ENCODE results near the gene SSTR4. TPM values are rescaled to one million over a fixed set of nuclear protein-coding genes. Genes with fewer than 3 reads are reported as not detected.
"Not testable (repeated sequence)": the region's sequence is repeated elsewhere in the genome, so short reads cannot be mapped to it uniquely, and the experiment has no call there.

Gene SSTR4, protein sequence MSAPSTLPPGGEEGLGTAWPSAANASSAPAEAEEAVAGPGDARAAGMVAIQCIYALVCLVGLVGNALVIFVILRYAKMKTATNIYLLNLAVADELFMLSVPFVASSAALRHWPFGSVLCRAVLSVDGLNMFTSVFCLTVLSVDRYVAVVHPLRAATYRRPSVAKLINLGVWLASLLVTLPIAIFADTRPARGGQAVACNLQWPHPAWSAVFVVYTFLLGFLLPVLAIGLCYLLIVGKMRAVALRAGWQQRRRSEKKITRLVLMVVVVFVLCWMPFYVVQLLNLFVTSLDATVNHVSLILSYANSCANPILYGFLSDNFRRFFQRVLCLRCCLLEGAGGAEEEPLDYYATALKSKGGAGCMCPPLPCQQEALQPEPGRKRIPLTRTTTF
- not detected for polyA plus RNA-seq (ENCODE audit: insufficient read length)

DNA sequence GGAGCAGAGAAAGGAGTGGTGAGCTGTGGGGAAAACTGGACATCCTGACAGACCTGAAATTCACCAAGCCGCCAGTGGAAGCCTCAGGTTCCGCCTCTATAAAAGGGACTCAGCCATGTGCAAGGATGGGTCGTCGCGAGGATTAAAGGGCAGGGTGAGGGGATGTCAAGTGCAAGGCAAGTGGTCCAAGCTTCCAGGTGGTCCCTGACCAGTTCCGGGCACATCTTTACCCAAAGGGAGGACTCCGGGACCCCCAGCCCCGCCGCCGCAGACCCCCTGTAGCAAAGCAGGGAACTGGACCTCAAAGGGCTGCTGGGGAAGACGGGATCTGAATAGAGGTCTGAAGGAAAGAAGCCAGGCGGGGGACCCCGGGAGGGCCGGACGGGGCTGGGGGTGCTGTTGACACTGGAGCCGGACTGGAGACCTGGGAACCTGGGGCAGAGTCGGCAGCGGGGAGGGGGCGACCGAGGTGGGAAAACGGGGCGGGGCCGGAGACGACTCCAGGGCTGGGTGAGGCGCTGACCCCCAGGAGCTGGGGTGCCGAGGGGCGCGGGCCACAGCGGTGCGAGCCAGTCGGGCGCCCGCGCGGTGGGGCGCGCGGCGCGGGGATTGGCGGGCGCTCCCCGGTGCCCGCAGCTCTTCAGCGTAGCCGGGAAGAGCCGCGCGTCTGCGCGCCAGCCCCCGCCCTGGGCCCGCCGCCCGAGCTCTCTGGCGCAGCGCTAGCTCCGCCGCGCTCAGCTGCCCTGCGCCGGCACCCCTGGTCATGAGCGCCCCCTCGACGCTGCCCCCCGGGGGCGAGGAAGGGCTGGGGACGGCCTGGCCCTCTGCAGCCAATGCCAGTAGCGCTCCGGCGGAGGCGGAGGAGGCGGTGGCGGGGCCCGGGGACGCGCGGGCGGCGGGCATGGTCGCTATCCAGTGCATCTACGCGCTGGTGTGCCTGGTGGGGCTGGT, at the start of gene SSTR4:
Gene SSTR4 (plus strand): TSS at position 592 of the 951 bp plus-strand sequence. CDS start 172 bp downstream, at position 764.
- DNase-seq, result no peak

DNA sequence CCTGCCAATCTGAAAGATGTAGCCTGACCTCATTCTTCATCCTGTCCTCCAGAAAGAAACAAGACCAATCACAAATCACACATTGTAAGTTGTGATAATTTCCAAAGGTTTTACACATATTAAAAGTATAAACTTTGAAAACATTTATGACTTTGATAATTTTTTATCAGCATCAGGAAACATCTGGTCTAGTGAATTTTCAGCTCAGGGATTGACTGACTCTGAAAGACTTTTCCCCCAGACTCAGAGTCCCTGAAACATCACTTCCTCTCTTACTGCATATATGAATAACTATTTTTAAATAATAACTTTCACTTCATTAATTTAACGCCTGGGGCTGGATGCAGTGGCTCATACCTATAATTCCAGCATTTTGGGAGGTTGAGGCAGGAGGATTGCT, 48.5 kb upstream of the SSTR4 start:
- no peak for DNase-seq

DNA sequence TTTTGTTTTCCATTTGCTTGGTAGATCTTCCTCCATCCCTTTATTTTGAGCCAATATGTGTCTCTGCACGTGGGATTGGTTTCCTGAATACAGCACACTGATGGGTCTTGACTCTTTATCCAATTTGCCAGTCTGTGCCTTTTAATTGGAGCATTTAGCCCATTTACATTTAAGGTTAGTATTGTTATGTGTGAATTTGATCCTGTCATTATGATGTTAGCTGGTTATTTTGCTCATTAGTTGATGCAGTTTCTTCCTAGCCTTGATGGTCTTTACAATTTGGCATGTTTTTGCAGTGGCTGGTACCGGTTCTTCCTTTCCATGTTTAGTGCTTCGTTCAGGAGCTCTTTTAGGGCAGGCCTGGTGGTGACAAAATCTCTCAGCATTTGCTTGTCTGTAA, 43.7 kb upstream of the SSTR4 start:
- not testable (repeated sequence) for DNase-seq

DNA sequence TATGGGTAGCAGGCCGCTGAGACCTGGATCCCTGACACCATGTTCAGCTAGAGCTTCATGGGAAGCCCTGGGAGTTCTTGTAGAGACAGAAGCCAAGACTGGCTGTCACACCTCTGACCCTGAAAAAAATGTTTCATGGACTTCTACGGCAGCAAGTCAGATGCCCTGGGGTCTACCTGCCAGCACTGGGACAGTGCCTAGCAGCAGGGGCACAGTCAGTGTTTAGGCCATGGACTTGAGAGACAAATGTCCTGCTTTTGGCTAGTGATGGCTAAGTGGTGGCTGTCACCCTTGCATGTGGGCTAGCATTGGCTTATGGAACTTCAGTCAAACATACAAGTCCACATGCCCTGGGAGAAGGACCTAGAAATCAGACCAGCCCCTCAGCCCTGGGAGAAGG, 41.3 kb upstream of the SSTR4 start:
- DNase-seq, result no peak

DNA sequence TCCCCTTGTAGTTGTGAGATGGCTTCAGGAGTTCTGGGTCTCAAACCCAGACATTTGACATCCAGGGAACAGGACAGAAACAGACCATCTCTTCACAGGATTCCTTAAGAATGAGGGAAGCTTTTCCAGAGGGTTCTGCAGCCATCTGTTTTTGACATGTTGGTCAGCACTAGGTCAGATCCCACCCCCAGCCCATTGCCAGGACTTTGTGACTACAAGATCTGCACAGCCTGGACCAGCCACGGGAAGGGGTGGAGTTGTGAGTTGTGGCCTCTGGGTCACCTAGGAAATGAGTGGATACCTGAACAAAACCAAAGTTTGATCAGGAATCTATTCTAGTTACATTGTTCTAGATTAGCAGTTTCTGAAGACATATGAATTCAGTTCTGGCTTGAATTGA, 39.2 kb upstream of the SSTR4 start:
- no peak for DNase-seq

DNA sequence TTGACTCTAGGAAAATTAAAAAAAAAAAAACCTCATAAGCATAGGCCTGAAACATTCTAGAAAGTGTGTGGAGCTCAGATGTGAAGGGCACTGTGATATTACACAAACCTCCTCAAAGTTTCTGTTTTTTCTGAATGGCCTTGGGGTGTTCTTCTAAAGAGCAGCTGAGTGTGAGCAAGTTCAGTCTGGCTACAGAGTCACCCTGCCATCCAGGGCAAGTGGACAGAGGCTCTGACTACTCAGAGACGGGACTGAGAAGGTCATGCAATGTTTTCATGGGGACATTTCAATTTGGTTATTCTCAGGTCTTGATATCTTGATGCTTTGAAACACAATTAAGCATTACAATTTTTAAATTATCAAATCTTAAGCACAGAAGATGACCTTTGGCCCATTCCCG, 36.6 kb upstream of the SSTR4 start:
- no peak for DNase-seq

DNA sequence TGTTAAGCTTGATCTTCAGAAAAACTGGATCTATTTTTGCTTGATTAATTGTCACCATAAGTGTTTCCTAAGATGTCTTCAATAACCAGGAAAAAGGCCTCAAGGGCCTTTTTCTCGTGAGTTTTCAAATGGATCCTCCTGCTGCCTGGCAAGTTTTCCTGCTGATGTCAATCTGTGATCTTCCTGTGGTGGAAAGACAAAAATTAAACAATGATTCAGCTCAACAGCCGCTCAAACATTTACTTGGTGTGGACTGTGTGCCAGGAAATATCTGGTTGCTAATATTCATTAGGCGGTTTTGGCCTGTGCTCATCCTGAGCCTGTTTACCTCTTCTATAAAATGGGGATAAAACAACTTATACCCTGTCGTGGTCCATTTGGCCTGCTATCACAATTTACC, 35.4 kb upstream of the SSTR4 start:
- DNase-seq, result no peak

DNA sequence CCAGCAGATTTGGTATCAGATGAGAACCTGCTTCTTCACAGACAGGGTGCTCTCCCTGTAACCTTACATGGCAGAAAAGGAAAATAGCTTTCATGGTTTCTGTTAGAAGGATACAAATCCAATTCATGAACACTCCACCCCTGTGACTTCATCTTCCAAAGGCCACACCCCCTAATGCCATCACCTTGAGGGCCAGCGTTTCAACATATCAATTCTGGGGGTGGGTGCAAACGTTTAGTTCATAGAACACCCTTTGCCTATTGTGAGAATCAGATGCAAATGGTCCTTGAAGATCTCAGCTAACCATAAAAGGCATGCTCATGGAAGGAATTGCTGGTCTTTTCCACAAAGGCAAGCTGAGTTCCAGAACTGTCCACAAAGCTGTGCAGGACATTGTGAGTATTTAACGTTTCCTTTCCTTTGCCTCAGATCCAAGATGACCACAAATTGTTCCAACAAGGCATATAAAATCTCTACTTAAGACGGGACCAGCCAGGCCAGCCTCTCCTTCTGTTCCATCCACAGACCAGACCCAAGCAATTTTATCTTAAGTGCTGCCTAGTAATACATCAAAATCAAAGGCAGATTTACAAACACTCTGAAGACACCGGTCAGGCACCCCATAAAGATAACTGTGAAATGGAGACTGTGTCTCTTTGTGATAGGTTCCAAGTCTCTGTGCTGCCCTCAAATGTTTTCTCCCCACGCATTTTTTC, 34.7 kb upstream of the SSTR4 start:
- no peak for DNase-seq

DNA sequence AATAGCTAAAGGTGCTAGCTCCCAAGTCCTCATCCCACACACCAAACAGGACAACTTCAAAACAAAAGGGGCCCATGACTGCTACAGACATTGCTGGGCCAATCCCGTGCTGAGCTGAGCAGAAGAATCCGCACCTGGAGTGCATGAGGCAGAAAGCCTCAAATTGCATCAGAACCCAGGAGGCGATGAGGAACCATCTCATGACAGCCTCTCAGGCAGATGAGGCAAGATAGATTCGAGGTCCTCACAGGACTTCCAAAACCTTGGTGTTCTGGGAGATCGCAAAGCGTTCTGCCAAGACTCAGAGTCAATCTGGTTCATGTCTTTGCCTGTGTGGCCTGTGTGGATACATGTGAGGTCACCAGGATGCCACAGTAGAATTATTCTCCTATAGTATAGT, 32.8 kb upstream of the SSTR4 start:
- DNase-seq, result no peak

DNA sequence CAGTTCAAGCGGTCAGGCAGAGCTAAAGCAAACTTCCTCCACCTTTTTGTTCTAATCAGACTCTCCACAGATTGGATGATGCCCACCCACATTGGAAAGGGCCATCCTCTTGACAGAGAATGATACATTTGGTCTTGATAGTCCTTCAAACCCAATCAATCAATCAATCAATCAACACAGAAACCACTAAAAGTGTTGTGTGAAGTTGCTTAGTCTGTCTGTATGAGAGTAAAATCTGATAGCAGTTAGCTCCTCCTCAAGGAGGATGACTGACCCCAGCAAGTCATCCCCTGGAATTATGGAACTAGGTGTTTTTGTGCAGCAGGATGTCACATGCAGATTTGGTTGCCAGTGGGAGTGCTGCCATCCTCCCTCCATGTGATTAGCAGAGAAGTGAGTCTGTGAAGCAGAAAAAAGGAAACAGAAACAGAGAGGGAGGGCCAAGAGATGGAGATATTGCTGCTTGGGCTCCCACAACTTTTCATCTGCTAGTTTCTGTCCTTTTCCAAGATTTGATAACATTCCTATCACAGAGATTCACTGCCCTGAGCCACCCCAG, 32.0 kb upstream of the SSTR4 start:
- DNase-seq, result no peak

DNA sequence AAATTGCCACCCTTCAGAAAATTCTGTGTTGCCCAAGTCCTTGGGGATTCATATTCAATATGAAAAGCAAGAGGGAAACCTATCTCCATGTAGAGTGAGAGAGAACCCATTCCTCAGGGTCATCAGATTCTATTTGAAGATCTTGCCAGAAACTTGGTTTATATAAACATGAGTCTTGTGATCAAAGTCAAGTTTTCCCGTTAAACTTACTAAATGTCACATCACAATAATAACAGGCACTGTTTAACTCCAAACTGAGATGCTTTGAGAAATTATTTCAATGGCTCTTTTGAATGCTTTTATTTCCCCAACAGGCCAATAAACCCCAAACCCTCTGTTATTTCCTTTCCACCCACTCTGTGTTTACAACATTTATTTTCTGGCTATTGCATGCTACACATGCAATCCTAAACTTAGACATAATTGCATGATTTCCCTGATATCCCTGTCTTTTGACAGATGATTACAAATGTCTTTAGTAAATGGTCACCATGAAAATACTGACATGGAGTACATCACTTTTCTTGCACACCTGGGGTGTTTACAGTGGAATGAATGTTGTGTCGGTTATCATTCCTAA, 31.1 kb upstream of the SSTR4 start:
- DNase-seq, result no peak

DNA sequence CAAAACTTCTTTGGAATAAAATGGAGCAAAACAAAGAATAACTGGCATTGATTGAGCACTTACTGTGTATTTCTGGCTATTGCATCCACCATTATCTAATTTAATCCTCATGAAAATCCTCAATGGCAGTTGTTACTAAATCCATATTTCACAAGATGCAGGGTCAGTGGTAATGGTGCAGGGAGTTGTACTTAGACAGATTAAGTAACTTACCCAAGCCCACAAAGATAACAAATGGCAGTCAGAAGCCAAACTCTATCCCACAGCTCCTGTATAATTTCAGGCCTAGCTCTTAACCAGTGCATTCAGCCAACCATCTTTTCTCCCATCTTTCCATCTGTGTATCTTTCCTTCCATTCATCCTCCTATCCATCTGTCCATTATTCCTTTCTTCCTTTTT, 29.3 kb upstream of the SSTR4 start:
- DNase-seq, result no peak

DNA sequence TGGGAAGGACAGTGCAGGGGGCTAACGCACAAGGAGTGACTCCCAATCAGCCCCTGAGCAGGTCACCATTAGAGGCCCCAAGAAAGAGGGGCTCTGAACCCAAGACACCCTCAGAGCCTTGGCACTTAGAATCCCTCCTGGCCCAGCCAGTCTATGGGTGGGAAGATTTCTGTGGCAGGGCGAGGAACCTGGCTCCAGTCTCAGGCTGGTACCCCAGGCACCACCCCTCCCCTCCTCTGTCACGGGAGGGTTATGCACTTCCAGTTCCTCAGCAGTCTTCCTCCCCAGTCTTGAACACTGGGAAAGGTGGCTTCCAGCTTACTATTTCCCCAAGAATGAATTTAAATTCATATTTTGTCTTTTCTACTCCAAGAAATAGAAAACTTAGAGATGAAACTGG, 27.6 kb upstream of the SSTR4 start:
- no peak for DNase-seq

DNA sequence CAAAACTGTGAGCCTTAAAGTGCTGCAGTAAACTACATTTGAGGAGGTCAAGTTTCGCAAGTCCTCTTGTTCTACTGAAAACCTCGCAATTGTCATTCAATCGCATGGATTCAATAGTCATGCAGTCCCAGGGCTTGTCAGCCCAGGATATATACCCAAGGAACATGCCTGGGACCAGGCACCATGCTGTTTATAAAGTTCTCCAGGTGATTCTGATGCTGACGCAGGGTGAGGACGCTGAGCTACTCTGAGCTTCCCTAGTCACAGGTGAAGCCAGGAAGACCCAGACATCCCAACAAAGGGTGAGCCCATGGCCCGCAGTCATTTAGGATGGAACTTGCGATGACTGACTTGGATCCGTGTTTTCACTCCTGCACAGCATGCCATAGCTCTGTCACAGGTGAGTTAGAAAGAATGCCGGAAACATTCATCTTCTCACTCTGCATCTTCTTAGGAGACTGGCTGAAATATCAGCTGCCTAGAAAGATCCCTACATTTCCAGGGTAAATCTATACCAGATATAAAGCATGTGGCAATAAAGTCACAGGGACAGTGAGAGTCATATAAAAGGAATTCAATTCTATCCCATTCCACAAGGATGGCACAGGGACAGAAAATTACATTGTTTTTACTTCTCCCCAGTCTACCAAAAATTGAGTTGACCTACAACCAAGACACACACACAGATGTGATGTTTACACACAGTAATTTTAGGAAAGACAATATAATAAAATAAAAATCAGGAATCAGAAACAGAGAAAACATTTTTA, 27.0 kb upstream of the SSTR4 start:
- DNase-seq, result no peak

DNA sequence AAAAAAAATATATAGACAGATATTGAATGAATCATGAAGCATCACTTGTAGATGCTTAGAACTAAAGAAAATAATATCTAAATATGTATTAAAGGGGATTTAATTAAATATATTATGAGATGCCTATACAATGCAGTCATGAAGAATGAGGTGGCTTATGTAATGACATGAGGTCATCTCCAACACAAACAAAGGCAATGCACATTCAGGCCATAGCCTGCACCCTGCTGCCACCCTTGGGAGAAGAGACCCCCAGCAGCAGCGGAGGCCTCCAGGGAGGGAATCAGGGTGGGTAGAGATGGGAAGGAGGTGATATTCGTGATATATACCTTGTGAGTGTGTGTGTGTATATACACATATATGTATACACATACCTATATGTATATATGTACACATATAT, 26.4 kb upstream of the SSTR4 start:
- DNase-seq, result no peak

DNA sequence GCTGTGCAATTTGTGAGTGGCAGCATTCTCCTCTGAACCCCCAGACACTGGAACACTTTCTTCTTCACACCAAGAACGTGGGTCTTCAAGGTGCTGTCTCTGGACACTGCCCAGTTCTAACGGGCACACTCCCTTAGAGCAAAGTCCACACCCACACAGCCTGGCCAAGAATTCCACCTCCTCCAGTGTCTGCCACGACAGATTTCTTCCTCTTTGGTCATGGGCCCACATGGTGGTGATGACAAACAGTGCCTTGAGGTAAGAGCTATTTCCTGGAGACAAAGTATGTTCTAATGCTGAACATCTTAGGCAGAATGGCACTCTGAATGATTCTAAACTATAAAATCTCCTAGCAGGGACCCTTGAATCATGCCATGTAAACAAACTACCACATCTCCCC, 25.5 kb upstream of the SSTR4 start:
- no peak for DNase-seq

DNA sequence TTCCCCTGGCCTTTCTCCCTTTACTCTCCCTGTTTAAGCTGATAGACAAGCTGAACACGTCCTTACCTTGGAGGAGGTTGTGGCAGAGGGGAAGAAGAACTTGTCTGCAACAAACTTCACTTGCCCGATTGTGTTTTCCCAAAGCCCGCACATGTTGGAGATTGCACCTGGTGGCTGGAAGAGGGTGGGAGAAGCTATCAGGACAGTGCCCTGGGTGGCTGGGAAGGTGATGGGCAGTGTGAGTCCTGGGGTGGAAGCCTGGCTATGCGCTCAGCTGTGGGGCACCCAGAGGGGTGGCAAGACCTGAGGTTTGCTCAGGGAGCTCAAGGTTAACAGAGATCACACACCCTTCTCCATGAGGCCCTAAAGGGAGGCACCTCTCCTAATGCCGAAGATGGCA, 25.0 kb upstream of the SSTR4 start:
- DNase-seq, result no peak

DNA sequence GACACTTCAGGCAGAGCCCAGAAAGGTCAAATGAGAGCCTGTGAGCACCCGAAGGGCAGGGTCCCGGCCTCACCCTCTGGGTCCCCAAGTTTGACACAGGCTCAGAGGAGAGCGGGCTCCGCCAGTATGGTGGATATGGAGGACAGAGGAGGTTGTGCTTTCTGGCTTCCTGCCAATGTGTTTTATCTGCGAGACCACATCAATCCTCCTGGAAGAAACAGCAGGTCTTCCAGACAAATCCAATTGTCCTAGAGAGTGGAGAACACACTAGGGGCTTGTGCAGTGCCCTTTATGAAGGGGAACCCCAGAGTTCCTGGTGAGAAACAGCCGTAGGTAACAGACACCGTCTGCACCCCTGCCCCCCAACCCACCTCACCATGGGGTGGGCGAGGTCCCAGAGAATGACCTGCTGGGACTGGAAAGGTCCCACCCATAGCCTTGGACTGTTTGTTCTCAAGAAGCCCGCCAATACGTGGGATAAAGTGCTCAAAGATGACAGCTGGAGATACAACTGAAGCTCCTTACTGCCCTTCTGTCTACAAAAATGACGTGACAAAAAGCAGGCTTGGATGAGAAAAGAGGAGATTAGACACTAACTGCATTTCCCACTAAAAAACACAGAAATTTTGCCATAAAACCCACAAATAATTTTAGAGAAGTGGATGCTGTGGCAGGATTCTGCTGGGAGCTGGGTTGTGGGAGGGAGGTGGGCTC, 23.9 kb upstream of the SSTR4 start:
- DNase-seq, result no peak

DNA sequence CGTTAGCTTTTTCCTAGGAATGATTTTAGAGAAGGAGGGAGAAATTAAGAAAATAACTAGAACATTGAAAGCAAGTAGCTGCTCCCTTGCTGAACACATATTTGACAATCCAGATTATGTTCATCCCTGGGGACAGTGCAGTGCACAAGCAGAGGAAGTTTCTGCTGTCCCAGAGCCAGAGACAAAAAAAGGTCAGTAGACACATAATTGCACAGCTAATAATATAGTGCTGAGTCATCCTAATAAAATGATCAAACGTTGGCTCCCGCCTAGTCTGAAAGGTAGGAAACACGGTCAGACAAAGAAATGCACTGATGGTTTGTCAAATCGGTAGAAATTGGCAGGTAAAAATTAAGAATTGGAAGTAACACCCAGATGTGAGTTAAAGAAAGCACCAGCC, 21.7 kb upstream of the SSTR4 start:
- no peak for DNase-seq

DNA sequence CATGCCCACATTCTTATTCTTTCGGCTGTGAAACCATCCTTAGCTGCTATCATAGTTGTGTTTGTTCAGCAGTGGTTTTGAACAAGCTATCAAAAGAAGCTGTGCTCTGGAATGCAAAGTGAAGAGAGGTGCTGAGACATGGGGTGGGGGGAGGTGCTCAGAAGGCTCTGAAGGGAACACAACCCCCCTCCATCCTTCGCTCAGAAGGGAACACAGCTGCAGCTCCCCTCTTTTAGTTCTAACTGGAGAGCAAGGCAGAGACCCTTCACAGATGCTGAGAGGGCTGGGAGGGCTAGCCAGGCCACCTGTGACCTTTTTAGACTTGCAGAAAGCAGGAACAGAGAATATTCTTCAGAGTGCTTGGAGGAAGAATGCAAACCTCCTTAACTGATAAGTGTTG, 17.6 kb upstream of the SSTR4 start:
- no peak for DNase-seq

DNA sequence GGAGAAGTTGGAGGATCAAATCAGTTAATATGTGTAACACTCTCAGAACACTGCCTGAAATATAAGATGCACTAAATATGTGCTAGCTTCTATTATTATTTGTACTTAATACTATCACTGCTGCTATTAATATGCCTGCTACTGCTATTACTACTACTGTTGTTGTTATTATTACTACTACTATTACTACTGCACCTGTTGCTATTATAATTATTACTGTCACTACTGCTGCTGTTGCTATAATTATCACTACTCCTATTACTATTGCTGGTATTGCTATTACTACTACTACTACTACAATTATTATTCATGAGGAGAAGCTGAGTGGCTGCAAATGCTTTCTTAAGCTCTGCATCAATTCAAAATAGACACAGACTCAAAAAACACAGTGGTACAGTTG, 16.7 kb upstream of the SSTR4 start:
- DNase-seq, result no peak
